G401 (cell line): ENCODE measurements around the gene PABPC1L2A. TPM values are rescaled to one million over a fixed set of nuclear protein-coding genes. Genes with fewer than 3 reads are reported as not detected.
A peak's percentile ranks its signal among the peaks of the same experiment; 100 is the strongest.
"Not testable (repeated sequence)": the region's sequence is repeated elsewhere in the genome, so short reads cannot be mapped to it uniquely, and the experiment has no call there.

ENCODE experiments used
- DNase-seq: peaks from one replicate; pipeline ENCODE4 v3.0.0-alpha.2; 2015; ENCODE audit warnings: low spot score
- in situ Hi-C: cut with HindIII; loops from 2 replicates; pipeline ENCODE4 v1.10.0; 2016; ENCODE audit warnings: low sequenced_read_pairs, mixed read lengths
- total RNA-seq: library from RNA; depleted of rRNA; stranded (reverse); fragments of >200 nt; shearing (Covaris generic); gene quantifications from 2 replicates; pipeline ENCODE4 v1.2.3, GENCODE V29; 2014; rRNA removed

PABPC1L2A gene
- not detected in 2 replicates for total RNA-seq

GRCh38 chrX:73079024-73079562 is at the start of gene PABPC1L2A:
TSS of gene PABPC1L2A (minus strand) at chrX:73079512. CDS start at chrX:73079386, 126 bp downstream.
- in situ Hi-C loops, DNase-seq: not testable (repeated sequence)

DNA sequence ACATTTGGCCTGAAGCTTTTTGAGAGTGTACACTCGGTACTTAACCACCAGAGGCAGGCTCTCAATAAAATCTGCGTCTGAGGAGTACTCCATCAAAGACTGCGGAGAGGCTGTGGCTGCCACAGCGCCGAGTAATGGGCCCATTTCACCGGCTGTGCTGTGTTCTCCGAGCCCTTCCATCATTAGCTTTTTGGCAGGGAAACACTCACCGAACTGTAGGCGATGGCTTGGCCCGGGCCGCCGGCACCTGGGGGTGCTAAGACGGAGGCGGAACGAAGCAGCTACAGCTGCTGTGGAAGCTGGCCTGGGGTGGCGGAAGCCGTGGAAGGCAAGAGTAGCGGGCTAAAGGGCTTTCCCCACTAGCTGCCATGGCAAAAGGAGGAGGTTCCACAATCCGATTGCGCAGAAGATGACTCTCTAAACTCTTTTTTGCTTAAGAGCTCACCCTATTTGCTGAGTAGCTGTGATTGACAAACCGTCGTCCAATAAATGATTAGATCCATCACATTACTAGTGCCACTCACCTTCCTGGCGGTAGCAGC is 48.5 kb upstream of the PABPC1L2A start:
- peak; percentile 82 for DNase-seq
- in situ Hi-C loops, result no loop called here

DNA sequence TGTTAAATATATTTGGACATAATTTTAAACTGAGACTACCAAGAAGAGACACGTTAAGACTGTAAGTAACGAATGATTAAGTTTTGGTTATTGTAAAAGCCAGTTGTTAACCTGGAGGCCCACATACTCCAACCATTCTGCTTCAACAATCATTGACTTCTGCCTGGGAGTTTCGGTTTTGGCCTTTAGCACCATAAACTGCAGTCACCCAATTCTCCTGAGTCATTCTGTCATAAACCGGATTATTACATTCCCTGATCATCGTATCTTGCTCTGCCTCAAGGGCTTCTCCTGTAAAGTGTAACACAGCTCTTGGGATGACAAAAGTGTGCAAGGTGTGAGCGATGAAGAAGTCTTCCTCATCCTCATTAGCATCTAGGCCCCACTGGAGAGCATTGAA is 46.9 kb upstream of the PABPC1L2A start:
- DNase-seq, result no peak
- in situ Hi-C loops, result no loop called here

DNA sequence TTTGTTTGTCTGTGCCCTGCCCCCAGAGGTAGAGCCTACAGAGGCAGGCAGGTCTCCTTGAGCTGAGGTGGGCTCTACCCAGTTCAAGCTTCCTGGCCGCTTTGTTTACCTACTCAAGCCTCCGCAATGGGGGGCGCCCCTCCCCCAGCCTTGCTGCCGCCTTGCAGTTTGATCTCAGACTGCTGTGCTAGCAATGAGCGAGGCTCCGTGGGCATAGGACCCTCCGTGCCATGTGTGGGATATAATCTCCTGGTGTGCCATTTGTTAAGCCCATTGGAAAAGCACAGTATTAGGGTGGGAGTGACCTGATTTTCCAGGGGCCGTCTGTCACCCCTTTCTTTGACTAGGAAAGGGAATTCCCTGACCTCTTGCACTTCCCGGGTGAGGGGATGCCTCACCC is 20.2 kb upstream of the PABPC1L2A start:
- DNase-seq, in situ Hi-C loops: not testable (repeated sequence)

- in situ Hi-C loops, result not testable (repeated sequence)
- peak; percentile 22 for DNase-seq
Measured at GRCh38 chrX:73086766-73087165, 7.5 kb upstream of the PABPC1L2A start.

DNA sequence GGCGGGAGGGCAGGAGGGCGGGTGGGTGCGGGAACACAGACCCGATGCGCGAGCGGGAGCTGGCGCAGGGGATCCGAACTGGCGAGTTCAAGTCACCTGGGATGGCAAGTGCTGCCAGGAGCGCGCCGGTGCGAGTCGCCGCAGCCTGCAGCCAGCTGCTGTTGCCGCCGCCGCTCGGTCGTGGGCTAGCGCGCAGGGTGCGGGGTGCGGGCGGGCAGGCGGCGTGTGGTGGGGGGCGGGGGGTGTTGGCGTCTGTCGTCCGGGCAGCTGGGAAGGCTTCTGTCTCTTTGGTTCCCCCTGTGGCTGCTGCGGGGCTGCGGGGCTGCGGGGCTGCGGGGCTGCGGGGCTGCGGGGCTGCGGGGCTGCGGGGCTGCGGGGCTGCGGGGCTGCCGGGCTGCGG is 572 bp upstream of the PABPC1L2A start:
- in situ Hi-C loops, DNase-seq: not testable (repeated sequence)

DNA sequence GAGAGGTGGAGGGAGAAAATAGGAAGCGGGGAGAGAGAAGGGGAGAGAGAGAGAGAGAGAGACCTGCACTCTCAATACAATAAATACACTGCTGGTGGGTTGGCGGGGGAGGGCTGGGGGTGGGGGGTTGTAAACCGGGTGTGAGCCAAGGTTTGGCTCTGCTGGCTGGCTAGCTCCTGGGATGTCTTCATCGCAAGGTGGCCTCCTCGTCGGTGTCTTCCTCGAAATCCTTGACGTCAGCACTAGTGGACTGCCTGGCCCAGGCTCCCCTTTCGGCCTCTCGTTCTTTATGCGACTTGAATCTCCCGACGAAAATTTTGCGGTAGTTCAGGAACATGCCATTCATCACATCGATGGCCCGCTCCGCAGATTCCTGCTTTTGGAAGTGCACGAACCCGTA is 715 bp downstream of the PABPC1L2A start:
- in situ Hi-C loops, DNase-seq: not testable (repeated sequence)

GRCh38 chrX:73076838-73077237 is 2.5 kb downstream of the PABPC1L2A start:
- in situ Hi-C loops, result no loop called here
- no peak for DNase-seq

- DNase-seq, result no peak
- in situ Hi-C loops, result no loop called here
Measured at GRCh38 chrX:73069365-73070035, 9.8 kb downstream of the PABPC1L2A start.

- DNase-seq, result no peak
- in situ Hi-C loops, result no loop called here
Measured at GRCh38 chrX:73068467-73069364, 10.6 kb downstream of the PABPC1L2A start.

DNA sequence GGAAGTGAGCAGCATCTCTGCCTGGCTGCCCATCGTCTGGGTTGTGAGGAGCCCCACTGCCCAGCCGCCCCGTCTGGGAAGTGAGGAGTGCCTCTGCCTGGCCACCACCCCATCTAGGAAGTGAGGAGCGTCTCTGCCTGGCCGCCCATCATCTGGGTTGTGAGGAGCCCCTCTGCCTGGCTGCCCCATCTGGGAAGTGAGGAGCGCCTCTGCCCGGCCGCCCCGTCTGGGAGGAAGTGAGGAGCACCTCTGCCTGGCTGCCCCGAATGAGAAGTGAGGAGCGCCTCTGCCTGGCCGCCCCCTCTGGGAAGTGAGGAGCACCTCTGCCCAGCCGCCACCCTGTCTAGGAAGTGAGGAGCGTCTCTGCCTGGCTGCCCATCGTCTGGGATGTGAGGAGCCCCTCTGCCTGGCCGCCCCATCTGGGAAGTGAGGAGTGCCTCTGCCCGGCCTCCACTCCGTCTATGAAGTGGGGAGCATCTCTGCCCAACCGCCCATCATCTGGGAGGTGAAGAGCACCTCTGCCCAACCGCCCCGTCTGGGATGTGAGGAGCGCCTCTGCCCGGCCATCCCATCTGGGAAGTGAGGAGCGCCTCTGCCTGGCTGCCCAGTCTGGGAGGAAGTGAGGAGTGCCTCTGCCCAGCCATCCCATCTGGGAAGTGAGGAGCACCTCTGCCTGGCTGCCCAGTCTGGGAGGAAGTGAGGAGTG is 11.4 kb downstream of the PABPC1L2A start:
- DNase-seq, in situ Hi-C loops: not testable (repeated sequence)

DNA sequence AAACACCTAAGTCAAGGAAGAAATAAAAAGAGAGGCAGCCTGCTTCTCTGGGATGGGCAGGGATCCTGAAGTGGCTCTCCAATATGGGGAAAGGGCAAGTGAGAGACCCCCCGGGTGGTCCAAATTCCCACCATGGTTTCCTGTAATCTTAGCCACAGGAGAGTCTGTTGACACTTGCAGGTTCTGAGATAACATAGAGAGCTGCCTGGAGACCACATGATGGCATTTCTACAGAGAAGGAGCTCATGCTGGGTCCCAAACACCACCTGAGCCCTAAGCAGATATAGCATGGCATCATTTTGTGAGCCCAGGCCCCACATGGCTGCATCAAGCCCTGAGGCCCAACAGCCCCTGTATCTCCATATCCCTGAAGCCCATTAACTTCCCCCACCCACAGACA is 50.4 kb downstream of the PABPC1L2A start:
- DNase-seq, result no peak
- in situ Hi-C loops, result no loop called here

Other genes with a start within 250 kb of the PABPC1L2A start
- gene FAM236C, start 166.9 kb downstream of the PABPC1L2A start, total RNA-seq, result not detected in 2 replicates
- not detected in 2 replicates for gene FAM236A, start 141.3 kb downstream of the PABPC1L2A start, total RNA-seq
- gene DMRTC1, start 135.7 kb downstream of the PABPC1L2A start, total RNA-seq, result not detected in 2 replicates
- gene PABPC1L2B, start 76.6 kb downstream of the PABPC1L2A start, total RNA-seq, result not detected in 2 replicates
- 0.86 TPM in 1 of 2 replicates, not detected in the other for gene NAP1L2, start 135.3 kb upstream of the PABPC1L2A start, total RNA-seq